Activated B cell treated with CpG ODN at 0.5 μM for 24 hours (primary cell): ENCODE results near the gene MYO1E. TPM values are rescaled to one million over a fixed set of nuclear protein-coding genes. Genes with fewer than 3 reads are reported as not detected.

ENCODE experiments used
- ATAC-seq: fragments of 200-7000 bp; cut with Tn5 transposase; one replicate; pipeline ENCODE4 v1.10.0; 2021; ENCODE audit warnings: low read depth, mild to moderate bottlenecking, moderate library complexity
- CTCF ChIA-PET: fragments of 350-600 bp; sonication (Branson Sonifier 250); formaldehyde crosslinking; loops from one replicate; lab custom pipeline; 2021; ENCODE audit warnings: antibody characterized with exemption; lab: Charles Lee
- POLR2A ChIA-PET: fragments of 350-600 bp; sonication (Branson Sonifier 250); formaldehyde crosslinking; loops from one replicate; lab custom pipeline; 2021; ENCODE audit warnings: antibody characterized with exemption; lab: Charles Lee
- DNase-seq: peaks from one replicate; pipeline ENCODE4 v3.0.0; 2022
- H3K27ac Mint-ChIP-seq: one replicate; pipeline ENCODE4 v1.8.0; 2020; ENCODE audit warnings: mixed read lengths
- H3K27me3 Mint-ChIP-seq: one replicate; pipeline ENCODE4 v1.8.0; 2021; ENCODE audit warnings: mixed read lengths
- H3K36me3 Mint-ChIP-seq: one replicate; pipeline ENCODE4 v1.8.0; 2021; ENCODE audit warnings: low read depth, mixed read lengths
- H3K4me1 Mint-ChIP-seq: one replicate; pipeline ENCODE4 v1.8.0; 2021; ENCODE audit warnings: mixed read lengths
- H3K4me3 Mint-ChIP-seq: one replicate; pipeline ENCODE4 v1.8.0; 2020; ENCODE audit warnings: mild to moderate bottlenecking, mixed read lengths
- H3K9me3 Mint-ChIP-seq: one replicate; pipeline ENCODE4 v1.8.0; 2020; ENCODE audit warnings: mixed read lengths
- CTCF ChIP-seq: fragments of 200-600 bp; IDR thresholded peaks from one replicate; pipeline ENCODE4 v1.8.0; 2022; ENCODE audit warnings: antibody characterized with exemption, mild to moderate bottlenecking
- intact Hi-C: fragments of 100-400 bp; cut with micrococcal nuclease; formaldehyde crosslinking; loops from one replicate; pipeline ENCODE4 v1.15.1; 2024
- total RNA-seq: library from RNA; stranded (reverse); gene quantifications from 2 replicates; pipeline ENCODE4 v1.2.3, GENCODE V29; 2022

Gene MYO1E
- total RNA-seq, 1 donor from 2014 or later: 186 TPM

- Mint-ChIP-seq H3K4me1 (peaks cover 78% of the 10 kb centered on the region), H3K27me3 (no peaks in the 10 kb centered on the region), H3K27ac (no peak overlapping the region), H3K36me3 (peaks cover 2% of the 10 kb centered on the region), H3K9me3 (no peaks in the 10 kb centered on the region), H3K4me3 (no peak overlapping the region)
- ChIA-PET POLR2A (interaction anchor here (0.7 kb wide), 1 partner anchor 70 kb away, joined by 4 read pairs; the partner anchor contains the start of gene MYO1E), CTCF (no interaction called here)
- no peak for TF ChIP-seq CTCF
- intact Hi-C loops: loop anchor here (5.0 kb wide), 3 partner anchors 49 to 384 kb away; partner anchors contain the start of gene BNIP2
- ATAC-seq (no peak), DNase-seq (no peak)
These were observed 69.5 kb downstream of the MYO1E start for GRCh38 chr15:59303136-59303535.

DNA sequence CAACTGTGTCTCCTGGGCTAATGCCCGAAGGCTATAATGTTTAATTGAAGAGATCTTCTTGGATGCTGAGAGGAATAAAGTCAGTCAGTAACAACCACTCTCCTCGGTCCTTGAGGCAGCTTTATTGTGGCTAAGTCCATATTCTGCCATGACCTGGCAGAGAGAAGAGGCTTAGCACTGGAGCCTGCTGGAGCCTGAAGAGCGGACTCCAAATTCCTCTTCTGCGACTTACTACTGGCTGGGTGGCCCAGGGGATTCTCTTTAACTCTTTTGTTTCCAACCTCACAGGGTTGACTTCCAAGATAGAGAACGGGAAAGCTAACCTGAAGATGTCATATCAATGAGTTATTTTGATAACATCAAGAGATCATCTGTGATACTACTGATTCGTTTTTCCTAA lies 71.1 kb downstream of the MYO1E start:
- Mint-ChIP-seq H3K36me3 (peaks cover 2% of the 10 kb centered on the region), H3K4me3 (peak overlapping the region; percentile 28), H3K9me3 (no peaks in the 10 kb centered on the region), H3K27me3 (no peaks in the 10 kb centered on the region), H3K27ac (peak overlapping the region; percentile 44), H3K4me1 (peaks cover 90% of the 10 kb centered on the region)
- DNase-seq: no peak
- ChIA-PET POLR2A (interaction anchor here (0.8 to 2.1 kb wide), 2 partner anchors 36 to 52 kb away, joined by 3 to 6 read pairs; no protein-coding TSS in a partner anchor), CTCF (interaction anchor here (2.4 kb wide), 1 partner anchor 111 kb away, joined by 9 read pairs; no protein-coding TSS in a partner anchor)
- intact Hi-C loops: loop anchor here (2.0 to 5.0 kb wide), 4 partner anchors 27 to 386 kb away; partner anchors contain the start of gene BNIP2
- no peak for TF ChIP-seq CTCF
- no peak for ATAC-seq

GRCh38 chr15:59300618-59301139 lies 72.0 kb downstream of the MYO1E start:
- no peak for ATAC-seq
- TF ChIP-seq CTCF: no peak

DNA sequence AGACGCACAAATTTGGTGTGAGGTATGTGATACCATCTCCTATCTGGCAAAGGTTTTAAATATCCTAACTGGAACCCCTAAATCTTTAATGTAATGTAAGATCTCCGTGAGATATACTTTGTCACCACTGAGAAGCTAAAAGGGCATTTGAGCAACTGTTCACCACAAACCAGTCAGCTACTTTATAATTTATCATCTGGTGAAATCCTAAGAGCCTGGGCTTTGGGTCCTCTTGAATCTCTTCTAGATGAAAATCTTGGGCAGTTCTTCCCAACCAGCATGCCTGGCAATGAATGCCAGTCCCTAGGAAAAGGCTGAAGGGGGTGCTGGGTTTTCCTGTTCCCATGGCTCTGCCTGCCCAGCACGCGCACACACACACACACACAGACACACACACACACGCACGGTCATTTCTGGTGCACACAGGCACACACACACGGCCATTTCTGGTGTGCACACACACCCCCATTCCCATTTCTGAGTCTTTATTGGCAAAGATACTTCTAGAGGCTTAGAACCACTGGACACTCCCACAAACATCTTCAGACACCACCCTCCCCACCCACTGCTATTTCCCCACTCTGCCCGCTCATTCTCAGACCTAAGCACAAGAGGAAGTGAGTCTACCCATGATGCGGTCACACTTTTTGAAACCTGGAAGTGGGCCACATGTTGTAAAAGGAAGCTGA lies 72.6 kb downstream of the MYO1E start:
- ChIA-PET CTCF (interaction anchor here (0.6 to 2.5 kb wide), 9 partner anchors 9 to 233 kb away, joined by 3 to 9 read pairs (median 3); no protein-coding TSS in a partner anchor), POLR2A (interaction anchor here (0.6 to 2.8 kb wide), 33 partner anchors 10 to 1099 kb away, joined by 3 to 18 read pairs (median 4); partner anchors contain the start of genes CCNB2 and MYO1E)
- no peaks in the 10 kb centered on the region for H3K27me3 Mint-ChIP-seq
- DNase-seq (peak; percentile 58), ATAC-seq (peak; percentile 76)
- peak overlapping the region; percentile 71 for H3K4me3 Mint-ChIP-seq
- peak overlapping the region; percentile 94 for H3K27ac Mint-ChIP-seq
- H3K4me1 Mint-ChIP-seq: peaks cover 93% of the 10 kb centered on the region
- no peaks in the 10 kb centered on the region for H3K9me3 Mint-ChIP-seq
- TF ChIP-seq CTCF: no peak
- H3K36me3 Mint-ChIP-seq: peaks cover 3% of the 10 kb centered on the region
- intact Hi-C loops: loop anchor here (1.0 to 5.0 kb wide), 10 partner anchors 29 to 387 kb away; partner anchors contain the start of gene BNIP2

More at GRCh38 chr15:59300618-59301139, 72.0 kb downstream of the MYO1E start:
- no peaks in the 10 kb centered on the region for H3K27me3 Mint-ChIP-seq
- peak overlapping the region; percentile 71 for H3K4me3 Mint-ChIP-seq
- H3K9me3 Mint-ChIP-seq: no peaks in the 10 kb centered on the region
- CTCF ChIA-PET: interaction anchor here (0.6 to 2.5 kb wide), 6 partner anchors 9 to 232 kb away, joined by 3 to 9 read pairs (median 6); no protein-coding TSS in a partner anchor
- peaks cover 93% of the 10 kb centered on the region for H3K4me1 Mint-ChIP-seq
- no peak for DNase-seq
- H3K27ac Mint-ChIP-seq: peak overlapping the region; percentile 94
- no peaks in the 10 kb centered on the region for H3K36me3 Mint-ChIP-seq
- POLR2A ChIA-PET: interaction anchor here (0.6 to 2.8 kb wide), 27 partner anchors 11 to 1098 kb away, joined by 3 to 18 read pairs (median 5); partner anchors contain the start of genes CCNB2 and MYO1E
- intact Hi-C loops: loop anchor here (1.0 to 5.0 kb wide), 9 partner anchors 28 to 387 kb away; partner anchors contain the start of gene BNIP2
